Motor neuron (in vitro differentiated cells): ENCODE results near the gene SCN4B. TPM values are rescaled to one million over a fixed set of nuclear protein-coding genes. Genes with fewer than 3 reads are reported as not detected.

ENCODE experiments used
- ATAC-seq, 8 experiments: fragments of 200-7000 bp; cut with Tn5 transposase; replicated peaks in 6 of 8; 2 replicates each; pipeline ENCODE4 v1.8.0; 2021; ENCODE audit warnings: mild to moderate bottlenecking in 8 of 8, moderate library complexity in 8 of 8
- H3K27ac ChIP-seq, 2 donors: fragments of 250-450 bp; sonication (Bioruptor Pico); 2 replicates each; pipeline ENCODE4 v1.9.0; 2021; ENCODE audit warnings: antibody characterized with exemption in 2 of 2, mild to moderate bottlenecking in 2 of 2, moderate library complexity in 1 of 2
- H3K4me1 ChIP-seq, 2 donors: fragments of 250-450 bp; sonication (Bioruptor Pico); replicated peaks in 1 of 2; 2 replicates each; pipeline ENCODE4 v1.6.1; 2021; ENCODE audit warnings: antibody characterized with exemption in 2 of 2, mild to moderate bottlenecking in 2 of 2, moderate library complexity in 1 of 2
- H3K4me3 ChIP-seq, 5 donors: fragments of 250-450 bp; sonication (Bioruptor Pico); 2 replicates each; pipeline ENCODE4 v1.9.0; 2021; ENCODE audit warnings: antibody characterized with exemption in 5 of 5, mild to moderate bottlenecking in 5 of 5, moderate library complexity in 4 of 5
- WGBS, 10 experiments: fragments of 450-650 bp; shearing (Covaris generic); methylation state at CpG; one replicate each; pipeline ENCODE4 v1.0.0; 2022; 5-methylcytosine and 5-hydroxymethylcytosine counted together
- in situ Hi-C, 9 experiments: fragments of 400-800 bp; cut with MboI; loops; one replicate each; pipeline ENCODE4 v1.15.0; 2021; ENCODE audit warnings: low sequenced_read_pairs in 9 of 9, low pct_unique_long_range_greater_than_20kb in 2 of 9; ENCODE audit not compliant: unreplicated experiment in 9 of 9
- total RNA-seq, 8 experiments: library from RNA; unstranded; fragments of 300-600 nt; gene quantifications; 2 replicates each; pipeline versions ENCODE4 v1.2.3 to v1.2.4, GENCODE V29; 2022

SCN4B gene
- total RNA-seq, 8 experiments from 2014 or later = 0.37 to 8.6 (median 0.93) TPM

GRCh38 chr11:118170882-118171268, 18.3 kb upstream of the SCN4B start:
- peak in 2 of 8 experiments; percentile 71 to 75 for ATAC-seq
- no peak overlapping the region for H3K4me3 ChIP-seq
- peaks cover 0 to 4% of the 10 kb centered on the region in 2 donors for H3K4me1 ChIP-seq
- in situ Hi-C loops = no loop called here
- no peak overlapping the region for H3K27ac ChIP-seq
- WGBS, 10 experiments = 0 to 75% (median 36%) methylated on average over 1 to 8 of the region's 8 CpGs; no CpG with 5 or more reads in 3 of the 10 experiments

- WGBS, 10 experiments = 35 to 100% (median 44%) methylated on average over 1 to 5 of the region's 9 CpGs; no CpG with 5 or more reads in 5 of the 10 experiments
- H3K4me1 ChIP-seq = peaks cover 0 to 4% of the 10 kb centered on the region in 2 donors
- no peak overlapping the region for H3K4me3 ChIP-seq
- ATAC-seq = no peak
- no peak overlapping the region for H3K27ac ChIP-seq
- in situ Hi-C loops = no loop called here
Observed at GRCh38 chr11:118170231-118170630, 17.6 kb upstream of the SCN4B start.

- 24 to 67% (median 56%) methylated on average over 1 to 6 of the region's 7 CpGs; no CpG with 5 or more reads in 5 of the 10 experiments for WGBS, 10 experiments
- H3K4me1 ChIP-seq = peaks cover 0 to 4% of the 10 kb centered on the region in 2 donors
- in situ Hi-C loops = no loop called here
Observed at GRCh38 chr11:118169300-118170140, 16.9 kb upstream of the SCN4B start.

GRCh38 chr11:118168751-118169150, 16.1 kb upstream of the SCN4B start:
- no peak overlapping the region for H3K27ac ChIP-seq
- no peak overlapping the region for H3K4me3 ChIP-seq
- in situ Hi-C loops = no loop called here
- ATAC-seq = no peak
- H3K4me1 ChIP-seq = peaks cover 0 to 4% of the 10 kb centered on the region in 2 donors
- WGBS, 10 experiments = 20 to 76% (median 40%) methylated on average over 1 to 3 of the region's 3 CpGs; no CpG with 5 or more reads in 7 of the 10 experiments

More at GRCh38 chr11:118169300-118170140, 16.9 kb upstream of the SCN4B start:
- Histone ChIP-seq H3K4me3 (no peak overlapping the region), H3K27ac (no peak overlapping the region)
- ATAC-seq = no peak

- in situ Hi-C loops = no loop called here
- Histone ChIP-seq H3K4me3 (no peak overlapping the region), H3K4me1 (peaks cover 0 to 4% of the 10 kb centered on the region in 2 donors), H3K27ac (no peak overlapping the region)
- 55 to 80% methylated on average over 1 to 3 of the region's 8 CpGs; no CpG with 5 or more reads in 8 of the 10 experiments for WGBS, 10 experiments
- no peak for ATAC-seq
Observed at GRCh38 chr11:118168316-118168715, 15.7 kb upstream of the SCN4B start.

- 73 to 94% (median 82%) methylated on average over 1 to 9 of the region's 12 CpGs; no CpG with 5 or more reads in 5 of the 10 experiments for WGBS, 10 experiments
- in situ Hi-C loops = no loop called here
Observed at GRCh38 chr11:118167906-118168305, 15.3 kb upstream of the SCN4B start.

GRCh38 chr11:118167253-118167652, 14.6 kb upstream of the SCN4B start:
- no peak for ATAC-seq
- 33 to 83% (median 50%) methylated on average over 2 of the region's 2 CpGs; no CpG with 5 or more reads in 5 of the 10 experiments for WGBS, 10 experiments
- H3K4me1 ChIP-seq = peaks cover 0 to 4% of the 10 kb centered on the region in 2 donors
- H3K4me3 ChIP-seq = no peak overlapping the region
- no peak overlapping the region for H3K27ac ChIP-seq
- in situ Hi-C loops = no loop called here

More at GRCh38 chr11:118167906-118168305, 15.3 kb upstream of the SCN4B start:
- H3K4me1 ChIP-seq = peaks cover 0 to 4% of the 10 kb centered on the region in 2 donors
- H3K27ac ChIP-seq = no peak overlapping the region
- no peak overlapping the region for H3K4me3 ChIP-seq
- no peak for ATAC-seq

GRCh38 chr11:118166641-118167040, 14.0 kb upstream of the SCN4B start:
- H3K27ac ChIP-seq = no peak overlapping the region
- no peak overlapping the region for H3K4me3 ChIP-seq
- peaks cover 0 to 4% of the 10 kb centered on the region in 2 donors for H3K4me1 ChIP-seq
- in situ Hi-C loops = no loop called here
- 39 to 70% (median 53%) methylated on average over 2 of the region's 17 CpGs; no CpG with 5 or more reads in 7 of the 10 experiments for WGBS, 10 experiments
- no peak for ATAC-seq

- Histone ChIP-seq H3K4me1 (no peaks in the 10 kb centered on the region), H3K27ac (no peak overlapping the region), H3K4me3 (no peak overlapping the region)
- in situ Hi-C loops = no loop called here
- no peak for ATAC-seq
- WGBS, 10 experiments = 40 to 80% methylated on average over 1 of the region's 2 CpGs; no CpG with 5 or more reads in 8 of the 10 experiments
Observed at GRCh38 chr11:118164885-118165284, 12.3 kb upstream of the SCN4B start.

GRCh38 chr11:118163494-118163893, 10.9 kb upstream of the SCN4B start:
- H3K4me3 ChIP-seq = no peak overlapping the region
- no peaks in the 10 kb centered on the region for H3K4me1 ChIP-seq
- ATAC-seq = no peak
- H3K27ac ChIP-seq = no peak overlapping the region
- 60 to 71% (median 63%) methylated on average over 1 to 3 of the region's 5 CpGs; no CpG with 5 or more reads in 7 of the 10 experiments for WGBS, 10 experiments
- in situ Hi-C loops = no loop called here

GRCh38 chr11:118162846-118163245, 10.2 kb upstream of the SCN4B start:
- no peak for ATAC-seq
- Histone ChIP-seq H3K4me3 (no peak overlapping the region), H3K27ac (no peak overlapping the region), H3K4me1 (no peaks in the 10 kb centered on the region)
- in situ Hi-C loops = no loop called here
- WGBS, 10 experiments = 20 to 100% (median 100%) methylated on average over 1 to 3 of the region's 3 CpGs; no CpG with 5 or more reads in 5 of the 10 experiments

- in situ Hi-C loops = no loop called here
- Histone ChIP-seq H3K4me1 (no peaks in the 10 kb centered on the region), H3K27ac (no peak overlapping the region), H3K4me3 (no peak overlapping the region)
- no peak for ATAC-seq
- WGBS, 10 experiments = 22 to 90% (median 44%) methylated on average over 2 to 5 of the region's 6 CpGs; no CpG with 5 or more reads in 1 of the 10 experiments
Observed at GRCh38 chr11:118161786-118162185, 9.2 kb upstream of the SCN4B start.

- ATAC-seq = no peak
- 0 to 41% (median 17%) methylated on average over 2 to 10 of the region's 10 CpGs; no CpG with 5 or more reads in 5 of the 10 experiments for WGBS, 10 experiments
- Histone ChIP-seq H3K4me3 (no peak overlapping the region), H3K27ac (no peak overlapping the region), H3K4me1 (peaks cover 0 to under 1% of the 10 kb centered on the region in 2 donors)
- in situ Hi-C loops = no loop called here
Observed at GRCh38 chr11:118157186-118157895, 4.7 kb upstream of the SCN4B start.
